H9 (cell line): Measurements from ENCODE around the gene GRIP2. TPM values are rescaled to one million over a fixed set of nuclear protein-coding genes. Genes with fewer than 3 reads are reported as not detected.

Source experiments
- DNase-seq: peaks from one replicate; pipeline ENCODE4 v3.0.0-alpha.2; 2017
- H2AFZ ChIP-seq: one replicate; pipeline ENCODE4 v1.6.1; 2013; ENCODE audit warnings: mild to moderate bottlenecking, low read length, control low read depth, moderate library complexity
- H2AK5ac ChIP-seq: 2 replicates; pipeline ENCODE4 v1.6.1; 2013; ENCODE audit warnings: low read length, control low read depth, mixed read lengths; ENCODE audit not compliant: insufficient read length
- H2BK120ac ChIP-seq: one replicate; pipeline ENCODE4 v1.6.1; 2013; ENCODE audit warnings: low read depth, mild to moderate bottlenecking, low read length, control low read depth, inconsistent platforms; ENCODE audit not compliant: poor library complexity, severe bottlenecking
- H2BK12ac ChIP-seq: 2 replicates; pipeline ENCODE4 v1.6.1; 2013; ENCODE audit warnings: low read length, control low read depth, mixed read lengths, low read depth; ENCODE audit not compliant: insufficient read length
- H2BK15ac ChIP-seq: 2 replicates; pipeline ENCODE4 v1.6.1; 2013; ENCODE audit warnings: low read depth, low read length, control low read depth
- H2BK20ac ChIP-seq: one replicate; pipeline ENCODE4 v1.6.1; 2013; ENCODE audit warnings: low read depth, mild to moderate bottlenecking, low read length, control low read depth, inconsistent platforms; ENCODE audit not compliant: poor library complexity, severe bottlenecking
- H2BK5ac ChIP-seq: 2 replicates; pipeline ENCODE4 v1.6.1; 2013; ENCODE audit warnings: low read length, control low read depth, mixed read lengths; ENCODE audit not compliant: insufficient read length
- H3K14ac ChIP-seq: 2 replicates; pipeline ENCODE4 v1.6.1; 2013; ENCODE audit warnings: low read length, control low read depth; ENCODE audit not compliant: insufficient read depth
- H3K18ac ChIP-seq: 2 replicates; pipeline ENCODE4 v1.6.1; 2013; ENCODE audit warnings: low read depth, mild to moderate bottlenecking, mixed read lengths, low read length, control low read depth; ENCODE audit not compliant: insufficient read length
- H3K23ac ChIP-seq: 2 replicates; pipeline ENCODE4 v1.6.1; 2013; ENCODE audit warnings: low read length, control low read depth, mixed read lengths, low read depth; ENCODE audit not compliant: insufficient read length
- H3K23me2 ChIP-seq: 2 replicates; pipeline ENCODE4 v1.6.1; 2013; ENCODE audit warnings: low read depth, mild to moderate bottlenecking, mixed read lengths, low read length, control low read depth; ENCODE audit not compliant: insufficient read length, poor library complexity, severe bottlenecking
- H3K27ac ChIP-seq: 2 replicates; pipeline ENCODE4 v1.5.1; 2013; ENCODE audit warnings: low read length, control low read depth, mixed read lengths, low read depth; ENCODE audit not compliant: insufficient read length
- H3K27me3 ChIP-seq: 2 replicates; pipeline ENCODE4 v1.6.1; 2013; ENCODE audit warnings: low read length, control low read depth, inconsistent platforms; ENCODE audit not compliant: insufficient read depth
- H3K4ac ChIP-seq: 2 replicates; pipeline ENCODE4 v1.6.1; 2013; ENCODE audit warnings: low read depth, mild to moderate bottlenecking, control low read depth, inconsistent platforms, low read length, moderate library complexity
- H3K4me1 ChIP-seq: 2 replicates; pipeline ENCODE4 v1.6.1; 2013; ENCODE audit warnings: low read length, control low read depth, inconsistent platforms; ENCODE audit not compliant: insufficient read depth
- H3K4me2 ChIP-seq: 2 replicates; pipeline ENCODE4 v1.6.1; 2013; ENCODE audit warnings: low read length, control low read depth, mixed read lengths; ENCODE audit not compliant: insufficient read length, insufficient read depth
- H3K56ac ChIP-seq: 2 replicates; pipeline ENCODE4 v1.6.1; 2013; ENCODE audit warnings: low read depth, mild to moderate bottlenecking, mixed read lengths, low read length, control low read depth; ENCODE audit not compliant: insufficient read length
- H3K79me1 ChIP-seq: 2 replicates; pipeline ENCODE4 v1.6.1; 2013; ENCODE audit warnings: low read depth, mild to moderate bottlenecking, moderate library complexity, low read length, control low read depth, inconsistent platforms; ENCODE audit not compliant: insufficient read depth, poor library complexity, severe bottlenecking
- H3K79me2 ChIP-seq: 2 replicates; pipeline ENCODE4 v1.6.1; 2013; ENCODE audit warnings: low read length, control low read depth, inconsistent platforms; ENCODE audit not compliant: insufficient read depth
- H3K9ac ChIP-seq: 2 replicates; pipeline ENCODE4 v1.6.1; 2013; ENCODE audit warnings: low read length, control low read depth, mixed read lengths; ENCODE audit not compliant: insufficient read length; ENCODE audit errors: extremely low read depth
- H3K9me3 ChIP-seq: one replicate; pipeline ENCODE4 v1.6.1; 2013; ENCODE audit warnings: low read depth, low read length, inconsistent platforms; ENCODE audit not compliant: control insufficient read depth
- H3T11ph ChIP-seq: one replicate; pipeline ENCODE4 v1.6.1; 2013; ENCODE audit warnings: mild to moderate bottlenecking, low read length, control low read depth, inconsistent platforms
- H4K20me1 ChIP-seq: one replicate; pipeline ENCODE4 v1.6.1; 2013; ENCODE audit not compliant: control insufficient read depth, insufficient read length, insufficient read depth
- H4K5ac ChIP-seq: 2 replicates; pipeline ENCODE4 v1.6.1; 2013; ENCODE audit warnings: low read depth, mild to moderate bottlenecking, mixed read lengths, low read length, control low read depth; ENCODE audit not compliant: insufficient read length
- H4K8ac ChIP-seq: replicated peaks from 2 replicates; pipeline ENCODE4 v1.6.1; 2013; ENCODE audit warnings: low read length, control low read depth, mixed read lengths, low read depth; ENCODE audit not compliant: insufficient read length
- H4K91ac ChIP-seq: 2 replicates; pipeline ENCODE4 v1.6.1; 2013; ENCODE audit warnings: low read depth, mild to moderate bottlenecking, moderate library complexity, mixed read lengths, low read length, control low read depth; ENCODE audit not compliant: insufficient read length
- H3K27ac Mint-ChIP-seq, 3 experiments: 2 replicates in 2 of 3; 3 replicates in 1 of 3; pipeline ENCODE4 v1.8.0; 2020 to 2021; ENCODE audit warnings: mixed read lengths in 3 of 3, mild to moderate bottlenecking in 1 of 3, moderate library complexity in 1 of 3
- H3K27me3 Mint-ChIP-seq: 2 replicates; pipeline ENCODE4 v1.8.0; 2021; ENCODE audit warnings: low read depth, mild to moderate bottlenecking, moderate library complexity, mixed read lengths
- H3K36me3 Mint-ChIP-seq, 3 experiments: 2 replicates in 2 of 3; 3 replicates in 1 of 3; pipeline ENCODE4 v1.8.0; 2020 to 2021; ENCODE audit warnings: low read depth in 3 of 3, mixed read lengths in 3 of 3; ENCODE audit not compliant: insufficient read depth in 1 of 3
- H3K4me1 Mint-ChIP-seq, 2 experiments: 2 replicates each; pipeline ENCODE4 v1.8.0; 2020; ENCODE audit warnings: mixed read lengths in 2 of 2
- H3K4me3 Mint-ChIP-seq, 2 experiments: 2 replicates in 1 of 2; 3 replicates in 1 of 2; pipeline ENCODE4 v1.8.0; 2020 to 2021; ENCODE audit warnings: mild to moderate bottlenecking in 2 of 2, mixed read lengths in 2 of 2, moderate library complexity in 1 of 2
- H3K9me3 Mint-ChIP-seq, 2 experiments: 2 replicates in 1 of 2; 3 replicates in 1 of 2; pipeline ENCODE4 v1.8.0; 2020; ENCODE audit warnings: mild to moderate bottlenecking in 2 of 2, mixed read lengths in 2 of 2, moderate library complexity in 1 of 2
- WGBS: extraction: QIAGEN DNeasy Blood & Tissue Kit; methylation state at CpG from one replicate; pipeline ENCODE4 v1.1.7; 2013; ENCODE audit warnings: missing lambda C conversion rate, low lambda C conversion rate, mixed read lengths; ENCODE audit not compliant: insufficient read length; ENCODE audit errors: extremely low coverage; 5-methylcytosine and 5-hydroxymethylcytosine counted together
- total RNA-seq: library from RNA; stranded (reverse); gene quantifications from 2 replicates; pipeline ENCODE4 v1.2.1, GENCODE V29; 2021
- TF ChIP-seq, protein P1 (sequence below): fragments of 200-600 bp; sonication (generic); conservative IDR thresholded peaks from 3 replicates; pipeline ENCODE4 v1.8.0; 2021; ENCODE audit warnings: antibody characterized with exemption, mild to moderate bottlenecking

GRIP2 gene
- total RNA-seq, 1 experiment from 2014 or later = 3.1 TPM

DNA sequence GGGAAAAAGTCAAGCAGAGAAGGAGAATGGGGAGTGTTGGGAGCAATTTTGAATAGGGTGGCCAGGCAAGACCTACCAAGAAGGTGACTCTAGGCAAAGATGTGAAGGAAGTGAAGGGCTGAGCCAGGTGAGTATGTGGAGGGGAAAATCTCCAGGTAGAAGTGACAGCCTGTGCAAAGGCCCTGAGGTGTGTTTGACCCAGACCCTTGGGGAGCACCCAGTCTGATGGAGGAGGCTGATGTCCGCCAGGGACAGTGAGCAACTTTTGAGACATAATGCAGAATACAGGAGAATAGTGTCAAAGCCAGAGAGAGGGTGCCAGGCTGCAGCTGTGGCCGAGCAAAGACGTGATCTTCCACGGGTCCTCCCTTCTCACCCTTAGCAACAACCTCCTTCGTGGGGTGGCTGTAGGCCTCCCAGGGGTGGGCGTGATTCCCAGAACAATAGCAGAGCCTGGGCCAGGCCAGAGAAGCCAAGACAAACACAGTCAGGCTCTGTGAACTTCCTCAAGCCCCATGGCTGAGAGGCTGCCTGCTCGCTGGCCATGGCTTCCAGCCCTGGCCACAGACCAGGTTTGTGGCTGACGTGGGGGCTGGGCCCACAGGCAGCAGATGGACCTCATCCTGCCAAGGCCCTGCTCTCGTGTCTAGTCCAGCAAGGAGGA, 79.7 kb downstream of the GRIP2 start:
- no peak overlapping the region for H2AFZ ChIP-seq
- no peak overlapping the region; a peak in 1 of 7 replicates for H3K27ac Mint-ChIP-seq
- H3K4me2 ChIP-seq = no peak overlapping the region
- H4K91ac ChIP-seq = no peak overlapping the region
- H3K23me2 ChIP-seq = no peaks in the 10 kb centered on the region
- no peak overlapping the region for H2BK20ac ChIP-seq
- H3K4me1 Mint-ChIP-seq = peaks cover 33 to 34% of the 10 kb centered on the region in 2 experiments
- H4K8ac ChIP-seq = no peak overlapping the region
- H4K5ac ChIP-seq = no peak overlapping the region
- H2AK5ac ChIP-seq = no peak overlapping the region
- H3K27me3 ChIP-seq = no peaks in the 10 kb centered on the region
- no peaks in the 10 kb centered on the region for H3K27me3 Mint-ChIP-seq
- no peaks in the 10 kb centered on the region for H3K79me1 ChIP-seq
- H3K56ac ChIP-seq = no peak overlapping the region
- no peak overlapping the region for H3T11ph ChIP-seq
- no peak overlapping the region for H3K9ac ChIP-seq
- H3K23ac ChIP-seq = no peak overlapping the region
- no peak overlapping the region for H2BK120ac ChIP-seq
- peaks cover 3% of the 10 kb centered on the region; the same call in 1 of the 2 replicates for H3K4me1 ChIP-seq
- no peak overlapping the region for H2BK12ac ChIP-seq
- H2BK15ac ChIP-seq = no peak overlapping the region
- no peaks in the 10 kb centered on the region for H3K79me2 ChIP-seq
- H3K36me3 Mint-ChIP-seq = peaks cover 23 to 67% (median 42%) of the 10 kb centered on the region in 3 experiments; a peak in 6 of 7 replicates
- TF ChIP-seq, protein P1, sequence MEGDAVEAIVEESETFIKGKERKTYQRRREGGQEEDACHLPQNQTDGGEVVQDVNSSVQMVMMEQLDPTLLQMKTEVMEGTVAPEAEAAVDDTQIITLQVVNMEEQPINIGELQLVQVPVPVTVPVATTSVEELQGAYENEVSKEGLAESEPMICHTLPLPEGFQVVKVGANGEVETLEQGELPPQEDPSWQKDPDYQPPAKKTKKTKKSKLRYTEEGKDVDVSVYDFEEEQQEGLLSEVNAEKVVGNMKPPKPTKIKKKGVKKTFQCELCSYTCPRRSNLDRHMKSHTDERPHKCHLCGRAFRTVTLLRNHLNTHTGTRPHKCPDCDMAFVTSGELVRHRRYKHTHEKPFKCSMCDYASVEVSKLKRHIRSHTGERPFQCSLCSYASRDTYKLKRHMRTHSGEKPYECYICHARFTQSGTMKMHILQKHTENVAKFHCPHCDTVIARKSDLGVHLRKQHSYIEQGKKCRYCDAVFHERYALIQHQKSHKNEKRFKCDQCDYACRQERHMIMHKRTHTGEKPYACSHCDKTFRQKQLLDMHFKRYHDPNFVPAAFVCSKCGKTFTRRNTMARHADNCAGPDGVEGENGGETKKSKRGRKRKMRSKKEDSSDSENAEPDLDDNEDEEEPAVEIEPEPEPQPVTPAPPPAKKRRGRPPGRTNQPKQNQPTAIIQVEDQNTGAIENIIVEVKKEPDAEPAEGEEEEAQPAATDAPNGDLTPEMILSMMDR = no peak
- DNase-seq = no peak
- no peak overlapping the region for H3K4ac ChIP-seq
- no peaks in the 10 kb centered on the region for H3K9me3 ChIP-seq
- no peak overlapping the region for H3K18ac ChIP-seq
- no peaks in the 10 kb centered on the region for H3K9me3 Mint-ChIP-seq
- H2BK5ac ChIP-seq = no peak overlapping the region
- no peak overlapping the region for H3K14ac ChIP-seq
- no peak overlapping the region for H3K27ac ChIP-seq
- no CpG with 5 or more reads among the region's 9 CpGs for WGBS
- H4K20me1 ChIP-seq = no peaks in the 10 kb centered on the region
- no peak overlapping the region; a peak in 1 of 5 replicates for H3K4me3 Mint-ChIP-seq
